ENCODE data around the gene FAM200C.

Gene FAM200C

DNA sequence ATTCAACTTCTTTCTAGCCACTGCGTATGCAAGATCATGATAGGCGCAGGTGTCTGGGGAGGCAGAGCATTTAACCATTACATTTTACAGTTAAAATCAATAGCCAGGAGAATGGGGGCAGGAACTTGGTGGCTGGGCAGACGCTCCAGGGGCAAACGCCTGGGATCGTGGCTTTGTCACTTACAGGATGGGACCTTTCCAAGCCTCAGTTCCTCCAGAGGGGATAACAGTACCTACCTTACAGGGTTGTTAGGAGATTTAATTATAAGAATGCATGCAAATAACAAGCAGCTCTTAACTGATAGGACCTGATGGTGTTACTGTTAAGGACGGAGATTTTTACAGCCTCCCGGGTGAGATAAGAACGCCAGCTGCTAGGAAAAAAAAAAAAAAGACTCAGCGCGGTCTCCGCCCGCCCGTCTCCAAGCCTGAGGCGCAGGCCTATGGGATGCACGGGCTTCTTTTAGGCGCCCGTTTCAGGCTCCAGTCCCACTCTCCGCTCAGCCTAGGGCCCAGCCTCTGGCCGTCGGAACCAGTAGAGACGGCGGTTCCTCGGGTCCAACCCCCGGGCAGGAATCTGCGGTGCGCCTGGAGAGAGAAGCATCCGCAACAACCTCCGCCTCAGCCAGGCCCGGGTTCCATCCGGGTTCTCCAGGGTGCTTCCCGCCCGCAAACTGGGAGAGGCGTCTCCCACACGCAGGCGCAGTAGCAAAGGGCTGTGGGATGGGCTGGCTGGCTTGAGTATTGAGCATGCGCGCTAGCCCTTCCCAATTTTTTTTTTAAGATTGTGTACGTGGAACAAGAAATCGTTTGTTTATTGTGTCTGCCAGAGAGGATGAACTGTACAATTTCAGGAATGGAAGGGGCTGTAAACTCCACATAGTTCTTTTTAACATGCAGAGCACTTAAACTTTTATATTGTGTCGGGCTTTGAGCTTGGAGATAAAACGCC lies at the start of gene FAM200C:
Gene FAM200C (minus strand): TSS at position 653 of the 952 bp plus-strand sequence. CDS start 4,564 bp downstream, outside the sequence.
- no peak for TF ChIP-seq CTCF (conservative IDR thresholded peaks at IDR 0.05; ENCODE audit: low read depth)
- ChIA-PET CTCF (interaction anchor here (0.5 to 2.2 kb wide), 3 partner anchors 9 to 378 kb away, joined by 4 to 10 read pairs (median 5); no protein-coding TSS in a partner anchor), POLR2A (ENCODE audit: low non-redundant PET) (interaction anchor here (0.6 to 1.0 kb wide), 4 partner anchors 14 to 173 kb away, joined by 3 to 5 read pairs (median 4); no protein-coding TSS in a partner anchor)
- H3K27ac ChIP-seq: peak within 1 kb of the TSS; percentile 76
- peak; percentile 100 for DNase-seq (ENCODE audit: low spot score)

- POLR2A ChIA-PET (ENCODE audit: low non-redundant PET): no interaction called here
Measured at GRCh38 chr5:160449458-160449857, 49.6 kb upstream of the FAM200C start.

DNA sequence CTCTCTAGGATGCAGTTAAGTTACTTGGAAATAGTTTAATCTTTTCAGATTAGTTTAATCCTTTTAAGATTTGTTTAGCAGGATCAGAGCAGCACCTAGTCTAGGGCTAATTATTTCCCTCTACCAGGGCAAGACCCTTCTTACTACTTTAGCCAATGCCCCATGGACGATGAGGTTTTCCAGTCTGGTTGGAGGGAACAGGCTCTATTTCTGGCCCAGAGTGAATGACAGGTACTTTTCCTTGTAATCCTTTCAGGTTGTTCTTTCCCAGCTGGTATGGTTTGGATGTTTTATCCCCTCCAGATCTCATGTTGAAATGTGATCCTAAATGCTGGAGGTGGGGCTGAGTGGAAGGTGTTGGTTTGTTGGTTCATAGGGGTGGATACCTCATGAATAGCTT lies 49.0 kb upstream of the FAM200C start:
- POLR2A ChIA-PET (ENCODE audit: low non-redundant PET): no interaction called here

More at GRCh38 chr5:160449458-160449857, 49.6 kb upstream of the FAM200C start:
- TF ChIP-seq CTCF (conservative IDR thresholded peaks at IDR 0.05; ENCODE audit: low read depth): no peak
- H3K27ac ChIP-seq: no peak overlapping the region
- CTCF ChIA-PET: no interaction called here
- no peak for DNase-seq (ENCODE audit: low spot score)

GRCh38 chr5:160445751-160446150 lies 45.9 kb upstream of the FAM200C start:
- DNase-seq (ENCODE audit: low spot score): no peak
- ChIA-PET POLR2A (ENCODE audit: low non-redundant PET) (no interaction called here), CTCF (no interaction called here)
- no peak overlapping the region for H3K27ac ChIP-seq
- TF ChIP-seq CTCF (conservative IDR thresholded peaks at IDR 0.05; ENCODE audit: low read depth): no peak

More for the DNA sequence above, 49.0 kb upstream of the FAM200C start:
- CTCF ChIA-PET: interaction anchor here (0.8 kb wide), 1 partner anchor 11 kb away, joined by 4 read pairs; no protein-coding TSS in a partner anchor
- H3K27ac ChIP-seq: no peak overlapping the region
- TF ChIP-seq CTCF (conservative IDR thresholded peaks at IDR 0.05; ENCODE audit: low read depth): no peak
- no peak for DNase-seq (ENCODE audit: low spot score)

DNA sequence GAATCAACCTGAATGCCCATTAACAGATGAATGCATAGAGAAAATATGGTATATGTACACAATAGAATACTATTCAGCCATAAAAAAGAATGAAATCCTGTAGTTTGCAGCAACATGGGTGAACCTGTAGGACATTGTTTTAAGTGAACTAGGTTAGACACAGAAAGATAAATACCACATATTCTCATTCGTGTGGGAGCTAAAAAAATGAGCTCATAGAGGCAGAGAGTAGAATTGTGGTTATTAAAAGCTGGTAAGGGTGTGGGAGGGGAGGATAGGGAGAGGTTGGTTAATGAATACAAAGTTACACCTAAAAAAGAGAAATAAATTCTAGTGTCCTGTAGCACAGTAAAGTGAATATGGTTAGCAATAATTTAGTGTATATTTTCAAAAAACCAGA lies 45.3 kb upstream of the FAM200C start:
- no peak for DNase-seq (ENCODE audit: low spot score)

More for the DNA sequence above, 45.3 kb upstream of the FAM200C start:
- TF ChIP-seq CTCF (conservative IDR thresholded peaks at IDR 0.05; ENCODE audit: low read depth): no peak
- ChIA-PET CTCF (no interaction called here), POLR2A (ENCODE audit: low non-redundant PET) (no interaction called here)
- H3K27ac ChIP-seq: no peak overlapping the region
